ENCODE results near the gene RHCG. TPM values are rescaled to one million over a fixed set of nuclear protein-coding genes. Genes with fewer than 3 reads are reported as not detected.

RHCG gene
- total RNA-seq, 5 donors from 2014 or later (not counting 1 experiment from before 2014, with no cell fraction given) = not detected

DNA sequence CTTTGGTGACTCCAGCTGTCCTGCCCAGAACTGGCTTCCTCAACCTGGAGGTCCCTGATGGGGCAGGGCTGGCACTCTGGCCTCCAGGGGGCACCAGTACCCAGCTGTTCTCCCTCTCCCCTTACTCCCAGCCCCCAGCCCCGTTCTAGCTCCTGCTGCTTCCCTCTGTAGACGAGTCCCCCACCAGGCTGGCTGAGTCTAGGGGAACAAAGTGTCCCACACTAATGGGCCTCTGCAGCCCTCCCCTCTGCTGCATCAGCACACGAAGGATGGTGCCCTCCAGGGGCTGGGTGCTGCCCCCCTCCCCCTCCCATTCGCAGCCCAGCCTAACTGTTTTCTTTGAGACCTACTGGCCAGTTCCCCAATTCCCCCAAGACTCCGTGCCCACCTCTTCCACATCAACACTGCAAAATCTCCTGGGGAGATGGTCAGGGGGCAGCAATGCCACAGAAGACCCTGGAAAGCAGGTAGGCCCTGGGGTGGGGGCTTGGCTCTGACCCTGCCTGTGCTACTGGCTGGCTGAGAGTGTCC, 4.2 kb downstream of the RHCG start:
- no peak overlapping the region for H3K4me3 Mint-ChIP-seq

DNA sequence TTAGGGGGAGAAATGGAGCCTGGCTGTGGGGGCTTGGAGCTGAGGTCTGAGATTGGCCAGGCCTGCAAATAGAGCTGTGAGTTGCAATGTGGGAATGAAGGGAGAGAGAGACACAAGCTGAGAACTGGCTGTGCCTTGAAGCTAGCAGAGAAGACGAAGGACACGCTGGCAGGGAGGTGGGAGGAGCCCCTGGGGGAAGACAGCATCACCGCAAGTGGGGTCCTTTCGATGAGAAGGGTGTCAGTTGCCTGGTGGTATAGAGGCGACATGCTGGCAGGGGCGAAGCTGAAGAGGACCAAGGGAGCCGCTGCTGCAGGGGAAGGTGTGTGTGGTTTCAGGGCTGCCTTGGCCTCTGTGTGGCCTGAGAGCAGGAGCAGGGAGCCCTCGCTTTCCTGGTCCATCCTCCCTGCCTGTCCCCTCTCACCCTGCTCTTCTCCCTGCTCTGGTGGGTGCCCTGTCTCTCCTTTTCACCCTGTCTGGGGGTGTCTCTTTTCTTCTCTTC, 5.5 kb downstream of the RHCG start:
- Histone ChIP-seq H3K27me3 (replicated peaks in 1 of 2; ENCODE audit: control insufficient read depth in 2 of 2, extremely low read depth in 1 of 2, insufficient read depth in 2 of 2, low read length in 1 of 2) (peaks cover 9 to 72% of the 10 kb centered on the region in 2 experiments), H3K4me1 (ENCODE audit: control insufficient read depth in 1 of 2, extremely low read depth in 1 of 2, insufficient read depth in 2 of 2, low read length in 2 of 2) (peaks cover 0 to 16% of the 10 kb centered on the region in 2 experiments), H3K9me3 (no peaks in the 10 kb centered on the region), H3K27ac (ENCODE audit: low read length) (no peak overlapping the region), H3K4me3 (ENCODE audit: control insufficient read depth in 1 of 2, extremely low read depth in 1 of 2, low read length in 1 of 2) (no peak overlapping the region), H3K36me3 (ENCODE audit: control insufficient read depth in 2 of 2, extremely low read depth in 1 of 2, insufficient read depth in 1 of 2, low read length in 1 of 2) (no peaks in the 10 kb centered on the region)
- peaks cover 54 to 55% of the 10 kb centered on the region in 2 donors for H3K27me3 Mint-ChIP-seq
- CTCF ChIA-PET = no interaction called here
- no peaks in the 10 kb centered on the region for H3K9me3 Mint-ChIP-seq
- no peak overlapping the region for H3K4me3 Mint-ChIP-seq
- peak in 1 of 35 experiments; percentile 5 for DNase-seq
- POLR2A ChIA-PET = no interaction called here
- H3K36me3 Mint-ChIP-seq = no peaks in the 10 kb centered on the region
- H3K4me1 Mint-ChIP-seq = peaks cover 6 to 11% (median 9%) of the 10 kb centered on the region in 3 donors
- H3K27ac Mint-ChIP-seq = no peak overlapping the region
- no peak for ATAC-seq (replicated peaks in 1 of 4)
- WGBS (ENCODE audit: insufficient coverage) = 59% methylated on average over 4 of the region's 8 CpGs

More for the DNA sequence above, 4.2 kb downstream of the RHCG start:
- H3K27me3 ChIP-seq (replicated peaks in 1 of 2; ENCODE audit: control insufficient read depth in 2 of 2, extremely low read depth in 1 of 2, insufficient read depth in 2 of 2, low read length in 1 of 2) = peaks cover 11 to 69% of the 10 kb centered on the region in 2 experiments
- H3K4me1 ChIP-seq (ENCODE audit: control insufficient read depth in 1 of 2, extremely low read depth in 1 of 2, insufficient read depth in 2 of 2, low read length in 2 of 2) = peaks cover 0 to 9% of the 10 kb centered on the region in 2 experiments
- POLR2A ChIA-PET = no interaction called here
- 14% methylated on average over 3 of the region's 5 CpGs for WGBS (ENCODE audit: insufficient coverage)
- H3K4me3 ChIP-seq (ENCODE audit: control insufficient read depth in 1 of 2, extremely low read depth in 1 of 2, low read length in 1 of 2) = no peak overlapping the region
- no peaks in the 10 kb centered on the region for H3K36me3 ChIP-seq (ENCODE audit: control insufficient read depth in 2 of 2, extremely low read depth in 1 of 2, insufficient read depth in 1 of 2, low read length in 1 of 2)
- ATAC-seq (replicated peaks in 1 of 4) (no peak), DNase-seq (peak in 1 of 35 experiments; percentile 23)
- peaks cover 55 to 58% of the 10 kb centered on the region in 2 donors for H3K27me3 Mint-ChIP-seq
- no peaks in the 10 kb centered on the region for H3K9me3 Mint-ChIP-seq
- H3K27ac ChIP-seq (ENCODE audit: low read length) = no peak overlapping the region
- H3K36me3 Mint-ChIP-seq = no peaks in the 10 kb centered on the region
- no peak overlapping the region for H3K27ac Mint-ChIP-seq
- CTCF ChIA-PET = no interaction called here
- peaks cover 5 to 12% (median 10%) of the 10 kb centered on the region in 3 donors for H3K4me1 Mint-ChIP-seq
- no peaks in the 10 kb centered on the region for H3K9me3 ChIP-seq

GRCh38 chr15:89490081-89490813, 6.1 kb downstream of the RHCG start:
- Mint-ChIP-seq H3K36me3 (no peaks in the 10 kb centered on the region), H3K27me3 (peaks cover 55 to 56% of the 10 kb centered on the region in 2 donors), H3K4me3 (no peak overlapping the region), H3K27ac (no peak overlapping the region), H3K4me1 (peaks cover 8 to 14% (median 10%) of the 10 kb centered on the region in 3 donors), H3K9me3 (no peaks in the 10 kb centered on the region)
- 77% methylated on average over 10 of the region's 10 CpGs for WGBS (ENCODE audit: insufficient coverage)
- no peaks in the 10 kb centered on the region for H3K36me3 ChIP-seq (ENCODE audit: control insufficient read depth in 2 of 2, extremely low read depth in 1 of 2, insufficient read depth in 1 of 2, low read length in 1 of 2)
- no peak overlapping the region for H3K4me3 ChIP-seq (ENCODE audit: control insufficient read depth in 1 of 2, extremely low read depth in 1 of 2, low read length in 1 of 2)
- H3K9me3 ChIP-seq = no peaks in the 10 kb centered on the region
- peak in 1 of 35 experiments; percentile 13 for DNase-seq
- no peak overlapping the region for H3K27ac ChIP-seq (ENCODE audit: low read length)
- ChIA-PET POLR2A (no interaction called here), CTCF (no interaction called here)
- no peak for ATAC-seq (replicated peaks in 1 of 4)
- H3K27me3 ChIP-seq (replicated peaks in 1 of 2; ENCODE audit: control insufficient read depth in 2 of 2, extremely low read depth in 1 of 2, insufficient read depth in 2 of 2, low read length in 1 of 2) = peaks cover 6 to 67% of the 10 kb centered on the region in 2 experiments
- H3K4me1 ChIP-seq (ENCODE audit: control insufficient read depth in 1 of 2, extremely low read depth in 1 of 2, insufficient read depth in 2 of 2, low read length in 2 of 2) = peaks cover 0 to 12% of the 10 kb centered on the region in 2 experiments

DNA sequence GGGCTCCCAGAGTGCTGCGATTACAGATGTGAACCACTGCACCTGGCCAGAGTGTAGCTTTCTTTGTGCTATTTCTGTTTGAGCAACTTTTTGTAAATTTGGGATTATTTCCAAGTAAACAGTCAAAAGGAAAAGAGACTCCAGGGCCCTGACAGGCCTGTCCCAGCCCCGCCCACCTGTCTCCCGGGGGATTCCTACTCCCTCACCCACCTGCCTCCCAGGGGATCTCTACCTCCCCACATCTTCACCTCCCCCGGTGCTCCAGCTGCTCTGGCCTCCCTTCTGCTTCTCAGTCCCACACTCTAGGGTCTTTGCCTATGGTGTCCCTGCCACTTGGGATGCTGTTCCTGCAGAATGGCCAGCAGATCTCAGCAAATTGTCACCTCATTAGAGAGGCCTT, 7.0 kb downstream of the RHCG start:
- H3K4me1 ChIP-seq (ENCODE audit: control insufficient read depth in 1 of 2, extremely low read depth in 1 of 2, insufficient read depth in 2 of 2, low read length in 2 of 2) = peaks cover 0 to 12% of the 10 kb centered on the region in 2 experiments
- Mint-ChIP-seq H3K27me3 (peaks cover 57 to 59% of the 10 kb centered on the region in 2 donors), H3K4me3 (no peak overlapping the region), H3K4me1 (peaks cover 8 to 14% (median 8%) of the 10 kb centered on the region in 3 donors), H3K9me3 (no peaks in the 10 kb centered on the region), H3K36me3 (no peaks in the 10 kb centered on the region), H3K27ac (no peak overlapping the region)
- ChIA-PET CTCF (interaction anchor here in 1 of 2 donors (0.6 kb wide), 1 partner anchor 9 kb away, joined by 4 read pairs; no protein-coding TSS in a partner anchor), POLR2A (no interaction called here)
- H3K27ac ChIP-seq (ENCODE audit: low read length) = no peak overlapping the region
- ATAC-seq (replicated peaks in 1 of 4) = no peak
- H3K27me3 ChIP-seq (replicated peaks in 1 of 2; ENCODE audit: control insufficient read depth in 2 of 2, extremely low read depth in 1 of 2, insufficient read depth in 2 of 2, low read length in 1 of 2) = peaks cover 0 to 61% of the 10 kb centered on the region in 2 experiments
- H3K4me3 ChIP-seq (ENCODE audit: control insufficient read depth in 1 of 2, extremely low read depth in 1 of 2, low read length in 1 of 2) = no peak overlapping the region
- DNase-seq = no peak
- WGBS (ENCODE audit: insufficient coverage) = 61% methylated on average over 4 of the region's 4 CpGs
- no peaks in the 10 kb centered on the region for H3K9me3 ChIP-seq
- H3K36me3 ChIP-seq (ENCODE audit: control insufficient read depth in 2 of 2, extremely low read depth in 1 of 2, insufficient read depth in 1 of 2, low read length in 1 of 2) = no peaks in the 10 kb centered on the region

GRCh38 chr15:89487791-89488190, 8.6 kb downstream of the RHCG start:
- no CpG with 5 or more reads among the region's 2 CpGs for WGBS (ENCODE audit: insufficient coverage)
- Histone ChIP-seq H3K4me1 (ENCODE audit: control insufficient read depth in 1 of 2, extremely low read depth in 1 of 2, insufficient read depth in 2 of 2, low read length in 2 of 2) (peaks cover 0 to 12% of the 10 kb centered on the region in 2 experiments), H3K4me3 (ENCODE audit: control insufficient read depth in 1 of 2, extremely low read depth in 1 of 2, low read length in 1 of 2) (no peak overlapping the region), H3K27me3 (replicated peaks in 1 of 2; ENCODE audit: control insufficient read depth in 2 of 2, extremely low read depth in 1 of 2, insufficient read depth in 2 of 2, low read length in 1 of 2) (peaks cover 0 to 58% of the 10 kb centered on the region in 2 experiments), H3K27ac (ENCODE audit: low read length) (no peak overlapping the region), H3K36me3 (ENCODE audit: control insufficient read depth in 2 of 2, extremely low read depth in 1 of 2, insufficient read depth in 1 of 2, low read length in 1 of 2) (no peaks in the 10 kb centered on the region), H3K9me3 (no peaks in the 10 kb centered on the region)
- H3K27ac Mint-ChIP-seq = no peak overlapping the region
- DNase-seq = no peak
- ChIA-PET POLR2A (no interaction called here), CTCF (no interaction called here)
- H3K4me1 Mint-ChIP-seq = peaks cover 8 to 14% (median 8%) of the 10 kb centered on the region in 3 donors
- H3K9me3 Mint-ChIP-seq = no peaks in the 10 kb centered on the region
- peaks cover 64 to 65% of the 10 kb centered on the region in 2 donors for H3K27me3 Mint-ChIP-seq
- H3K4me3 Mint-ChIP-seq = peak overlapping the region in 1 of 3 donors; percentile 70
- ATAC-seq (replicated peaks in 1 of 4) = no peak
- no peaks in the 10 kb centered on the region for H3K36me3 Mint-ChIP-seq

GRCh38 chr15:89486726-89487050, 9.7 kb downstream of the RHCG start:
- Histone ChIP-seq H3K9me3 (no peaks in the 10 kb centered on the region), H3K36me3 (ENCODE audit: control insufficient read depth in 2 of 2, extremely low read depth in 1 of 2, insufficient read depth in 1 of 2, low read length in 1 of 2) (no peaks in the 10 kb centered on the region), H3K4me3 (ENCODE audit: control insufficient read depth in 1 of 2, extremely low read depth in 1 of 2, low read length in 1 of 2) (peak overlapping the region in 1 of 2 donors; percentile 15), H3K27me3 (replicated peaks in 1 of 2; ENCODE audit: control insufficient read depth in 2 of 2, extremely low read depth in 1 of 2, insufficient read depth in 2 of 2, low read length in 1 of 2) (peaks cover 0 to 48% of the 10 kb centered on the region in 2 experiments), H3K4me1 (ENCODE audit: control insufficient read depth in 1 of 2, extremely low read depth in 1 of 2, insufficient read depth in 2 of 2, low read length in 2 of 2) (peaks cover 0 to 12% of the 10 kb centered on the region in 2 experiments), H3K27ac (ENCODE audit: low read length) (no peak overlapping the region)
- peaks cover 8 to 14% (median 8%) of the 10 kb centered on the region in 3 donors for H3K4me1 Mint-ChIP-seq
- ChIA-PET POLR2A (no interaction called here), CTCF (no interaction called here)
- H3K27ac Mint-ChIP-seq = no peak overlapping the region
- H3K4me3 Mint-ChIP-seq = peak overlapping the region in 2 of 3 donors; percentile 15 to 70
- peak; percentile 50 to 71 (median 63) for ATAC-seq (replicated peaks in 1 of 4)
- DNase-seq = peak in 28 of 35 experiments; percentile 9 to 46 (median 24)
- WGBS (ENCODE audit: insufficient coverage) = 7% methylated on average over 24 of the region's 24 CpGs
- no peaks in the 10 kb centered on the region for H3K9me3 Mint-ChIP-seq
- peaks cover 58 to 67% of the 10 kb centered on the region in 2 donors for H3K27me3 Mint-ChIP-seq
- no peaks in the 10 kb centered on the region for H3K36me3 Mint-ChIP-seq
